GM23338 (cell line): Measurements from ENCODE around the gene AGAP1. TPM values are rescaled to one million over a fixed set of nuclear protein-coding genes. Genes with fewer than 3 reads are reported as not detected.
A peak's percentile ranks its signal among the peaks of the same experiment; 100 is the strongest.

Experiments
- ATAC-seq: fragments of 200-7000 bp; cut with Tn5 transposase; 3 replicates; pipeline ENCODE4 v1.9.1; 2020
- DNase-seq: peaks from one replicate; pipeline ENCODE4 v3.0.0-alpha.2; 2015; ENCODE audit warnings: low spot score
- H2AFZ ChIP-seq: fragments of 200-600 bp; sonication (generic); 2 replicates; pipeline ENCODE4 v1.8.0; 2016; ENCODE audit warnings: antibody characterized with exemption, mild to moderate bottlenecking, moderate library complexity
- H3F3A ChIP-seq: fragments of 200-600 bp; sonication (generic); replicated peaks from 2 replicates; pipeline ENCODE4 v1.8.0; 2017; ENCODE audit warnings: antibody characterized with exemption, mixed run types, low read depth
- H3K27ac ChIP-seq: fragments of 200-600 bp; sonication (generic); 2 replicates; pipeline ENCODE4 v1.6.1; 2016; ENCODE audit warnings: low read depth
- H3K27me3 ChIP-seq: fragments of 200-600 bp; sonication (generic); 2 replicates; pipeline ENCODE4 v1.8.0; 2016; ENCODE audit warnings: mild to moderate bottlenecking, mixed run types, moderate library complexity; ENCODE audit not compliant: insufficient read depth
- H3K36me3 ChIP-seq: fragments of 200-600 bp; sonication (generic); 2 replicates; pipeline ENCODE4 v1.8.0; 2016; ENCODE audit warnings: mild to moderate bottlenecking; ENCODE audit not compliant: insufficient read depth
- H3K4me1 ChIP-seq: fragments of 200-600 bp; sonication (generic); 2 replicates; pipeline ENCODE4 v1.8.0; 2016; ENCODE audit warnings: mild to moderate bottlenecking, moderate library complexity; ENCODE audit not compliant: insufficient read depth
- H3K4me2 ChIP-seq: fragments of 200-600 bp; sonication (generic); 2 replicates; pipeline ENCODE4 v1.7.1; 2017; ENCODE audit warnings: mixed run types
- H3K4me3 ChIP-seq: fragments of 200-600 bp; sonication (generic); 2 replicates; pipeline ENCODE4 v1.6.1; 2016; ENCODE audit warnings: mixed run types
- H3K79me2 ChIP-seq: fragments of 200-600 bp; sonication (generic); replicated peaks from 2 replicates; pipeline ENCODE4 v1.8.0; 2017; ENCODE audit warnings: mild to moderate bottlenecking; ENCODE audit not compliant: insufficient read depth
- H3K9me2 ChIP-seq: fragments of 200-600 bp; sonication (generic); 2 replicates; pipeline ENCODE4 v1.8.0; 2017; ENCODE audit not compliant: insufficient read depth
- H4K20me1 ChIP-seq: fragments of 200-600 bp; sonication (generic); replicated peaks from 2 replicates; pipeline ENCODE4 v1.8.0; 2017; ENCODE audit warnings: mild to moderate bottlenecking; ENCODE audit not compliant: insufficient read depth
- H3K27ac Mint-ChIP-seq: 2 replicates; pipeline ENCODE4 v1.8.0; 2020; ENCODE audit warnings: inconsistent platforms, mild to moderate bottlenecking, moderate library complexity, mixed read lengths
- H3K27me3 Mint-ChIP-seq: 3 replicates; pipeline ENCODE4 v1.8.0; 2022; ENCODE audit warnings: low read depth, mild to moderate bottlenecking, moderate library complexity, mixed read lengths, inconsistent platforms; ENCODE audit not compliant: insufficient read depth, poor library complexity
- H3K36me3 Mint-ChIP-seq: 3 replicates; pipeline ENCODE4 v1.8.0; 2021; ENCODE audit warnings: low read depth, mild to moderate bottlenecking, inconsistent platforms, moderate library complexity, mixed read lengths
- H3K4me1 Mint-ChIP-seq: 3 replicates; pipeline ENCODE4 v1.8.0; 2020; ENCODE audit warnings: mild to moderate bottlenecking, inconsistent platforms, mixed read lengths
- H3K4me3 Mint-ChIP-seq: 3 replicates; pipeline ENCODE4 v1.8.0; 2021; ENCODE audit warnings: moderate library complexity, mild to moderate bottlenecking, inconsistent platforms, mixed read lengths
- H3K9me3 Mint-ChIP-seq: 3 replicates; pipeline ENCODE4 v1.8.0; 2020; ENCODE audit warnings: moderate library complexity, mild to moderate bottlenecking, inconsistent platforms, mixed read lengths
- CREB1 ChIP-seq: fragments of 250-450 bp; sonication (Bioruptor Pico); IDR thresholded peaks from 2 replicates; pipeline ENCODE4 v1.5.0; 2020; ENCODE audit warnings: low read depth, mild to moderate bottlenecking, moderate library complexity
- EZH2 ChIP-seq: fragments of 200-600 bp; sonication (generic); IDR thresholded peaks from one replicate; pipeline ENCODE4 v1.8.0; 2017; ENCODE audit warnings: antibody characterized with exemption, mild to moderate bottlenecking, low read depth; ENCODE audit not compliant: unreplicated experiment
- JUNB ChIP-seq: IDR thresholded peaks from one replicate; pipeline ENCODE4 v1.6.1; 2016; ENCODE audit warnings: antibody characterized with exemption; ENCODE audit not compliant: unreplicated experiment
- POLR2AphosphoS5 ChIP-seq: IDR thresholded peaks from 2 replicates; pipeline ENCODE4 v1.6.1; 2016; ENCODE audit warnings: antibody characterized with exemption, low read depth
- STAT1 ChIP-seq: IDR thresholded peaks from one replicate; pipeline ENCODE4 v1.6.1; 2016; ENCODE audit warnings: antibody characterized with exemption; ENCODE audit not compliant: unreplicated experiment
- polyA plus RNA-seq: library from polyadenylated mRNA; unstranded; fragments of >200 nt; fragmentation: Nextera tagmentation; extraction: Ambion mirVana; gene quantifications from 2 replicates; pipeline ENCODE4 v1.2.1, GENCODE V29; 2016
- total RNA-seq: library from RNA; depleted of rRNA; stranded (reverse); fragments of >200 nt; shearing (Covaris generic); gene quantifications from 2 replicates; pipeline ENCODE4 v1.2.3, GENCODE V29; 2014
- TF ChIP-seq, protein P1 (sequence below), 2 experiments: fragments of 200-600 bp in 1 of 2; sonication (generic) in 1 of 2; conservative IDR thresholded peaks; 2 replicates each; pipeline versions ENCODE4 v1.5.1 to v1.6.1; 2016 to 2017; ENCODE audit warnings: antibody characterized with exemption in 2 of 2, low read depth in 2 of 2, mild to moderate bottlenecking in 2 of 2, moderate library complexity in 1 of 2

The AGAP1 gene
- total and polyA plus RNA-seq, 2 experiments from 2014 or later = 13.3 to 27.9 TPM

DNA sequence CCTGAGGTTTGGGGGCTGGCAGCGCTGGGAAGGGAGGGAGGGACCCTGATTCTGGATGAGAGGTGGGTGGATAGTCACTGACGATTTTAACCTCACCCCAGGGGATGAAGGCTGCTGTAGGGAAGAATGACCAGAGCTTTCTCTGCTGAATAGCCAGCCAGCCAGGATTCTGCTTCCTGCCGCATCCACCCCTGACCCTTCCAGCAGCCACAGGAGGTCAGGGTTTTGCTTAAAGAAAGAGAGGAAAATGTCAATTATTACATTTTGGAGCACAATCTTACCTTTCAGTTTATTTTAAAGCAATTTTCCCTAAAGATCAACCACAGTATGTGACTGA, 456.6 kb downstream of the AGAP1 start:
- no peaks in the 10 kb centered on the region for H3K9me2 ChIP-seq
- H3K27ac ChIP-seq = no peak overlapping the region
- DNase-seq = peak; percentile 55
- 0 out of 3 replicates have a peak overlapping the region, but pooled peaks have one; percentile 19 for H3K4me3 Mint-ChIP-seq
- no peaks in the 10 kb centered on the region for H3K27me3 Mint-ChIP-seq
- H3K9me3 Mint-ChIP-seq = no peaks in the 10 kb centered on the region
- no peaks in the 10 kb centered on the region for H3F3A ChIP-seq
- no peaks in the 10 kb centered on the region for H3K79me2 ChIP-seq
- H3K27ac Mint-ChIP-seq = no peak overlapping the region
- H4K20me1 ChIP-seq = peaks cover 5% of the 10 kb centered on the region; the same call in 1 of the 2 replicates
- TF ChIP-seq STAT1 = no peak
- H3K4me1 ChIP-seq = peaks cover 22% of the 10 kb centered on the region
- peak; percentile 76 for ATAC-seq
- no peak overlapping the region for H3K4me3 ChIP-seq
- H3K36me3 Mint-ChIP-seq = no peaks in the 10 kb centered on the region
- 0 out of 2 replicates have a peak, but pooled peaks cover 3% of the 10 kb centered on the region for H3K36me3 ChIP-seq
- no peaks in the 10 kb centered on the region for H3K27me3 ChIP-seq
- H3K4me2 ChIP-seq = 0 out of 2 replicates have a peak overlapping the region, but pooled peaks have one; percentile 14
- H3K4me1 Mint-ChIP-seq = peaks cover 41% of the 10 kb centered on the region
- H2AFZ ChIP-seq = no peak overlapping the region

DNA sequence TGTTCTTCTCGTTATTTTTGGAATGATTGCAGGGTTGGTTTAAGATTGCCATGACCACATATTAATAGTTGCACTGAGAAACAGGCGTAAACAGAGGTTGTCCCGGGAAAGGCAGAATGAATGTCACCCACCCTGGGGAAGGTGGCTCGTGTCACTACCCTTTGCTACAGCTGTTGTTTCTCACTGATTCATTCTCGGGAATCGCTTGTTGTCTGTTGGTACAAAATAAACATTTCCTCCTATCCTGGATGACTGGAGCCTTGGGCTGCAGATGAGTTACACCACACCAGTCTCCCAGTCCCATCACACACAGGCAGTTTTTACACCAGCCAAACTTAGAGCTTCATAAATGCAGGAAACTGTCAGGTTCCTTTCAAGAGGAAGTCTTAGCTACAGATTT, 457.6 kb downstream of the AGAP1 start:
- Histone ChIP-seq H3K79me2 (no peaks in the 10 kb centered on the region), H3K27me3 (no peaks in the 10 kb centered on the region), H2AFZ (no peak overlapping the region), H3K27ac (no peak overlapping the region), H3K4me1 (peaks cover 22% of the 10 kb centered on the region), H3F3A (no peaks in the 10 kb centered on the region), H3K4me3 (no peak overlapping the region), H3K4me2 (peak overlapping the region; percentile 5; the same call in 1 of the 2 replicates), H3K36me3 (0 out of 2 replicates have a peak, but pooled peaks cover 3% of the 10 kb centered on the region), H3K9me2 (no peaks in the 10 kb centered on the region), H4K20me1 (peaks cover 5% of the 10 kb centered on the region; the same call in 1 of the 2 replicates)
- DNase-seq = no peak
- Mint-ChIP-seq H3K36me3 (no peaks in the 10 kb centered on the region), H3K27me3 (no peaks in the 10 kb centered on the region), H3K27ac (no peak overlapping the region), H3K9me3 (no peaks in the 10 kb centered on the region), H3K4me3 (peak overlapping the region; percentile 6; the same call in 1 of the 3 replicates), H3K4me1 (peaks cover 37% of the 10 kb centered on the region)
- no peak for ATAC-seq
- no peak for TF ChIP-seq STAT1

- H3K27ac ChIP-seq = no peak overlapping the region
- no peak overlapping the region for H3K4me3 ChIP-seq
- Mint-ChIP-seq H3K4me1 (peaks cover 37% of the 10 kb centered on the region), H3K36me3 (no peaks in the 10 kb centered on the region), H3K9me3 (no peaks in the 10 kb centered on the region), H3K27me3 (no peaks in the 10 kb centered on the region), H3K4me3 (peak overlapping the region; percentile 5; the same call in 1 of the 3 replicates), H3K27ac (no peak overlapping the region)
- H3K4me1 ChIP-seq = peaks cover 22% of the 10 kb centered on the region
- DNase-seq (no peak), ATAC-seq (no peak)
- 0 out of 2 replicates have a peak, but pooled peaks cover 3% of the 10 kb centered on the region for H3K36me3 ChIP-seq
- no peaks in the 10 kb centered on the region for H3K9me2 ChIP-seq
- H3F3A ChIP-seq = no peaks in the 10 kb centered on the region
- H3K4me2 ChIP-seq = peak overlapping the region; percentile 5; the same call in 1 of the 2 replicates
- no peak for TF ChIP-seq STAT1
- TF ChIP-seq POLR2AphosphoS5 = no peak
- H3K79me2 ChIP-seq = no peaks in the 10 kb centered on the region
- peaks cover 6% of the 10 kb centered on the region; the same call in 1 of the 2 replicates for H4K20me1 ChIP-seq
- no peak overlapping the region for H2AFZ ChIP-seq
- H3K27me3 ChIP-seq = no peaks in the 10 kb centered on the region
Observed at GRCh38 chr2:235951982-235952381, 458.1 kb downstream of the AGAP1 start.

GRCh38 chr2:235952714-235953113, 458.9 kb downstream of the AGAP1 start:
- H4K20me1 ChIP-seq = peaks cover 14% of the 10 kb centered on the region; the same call in 1 of the 2 replicates
- TF ChIP-seq STAT1 = no peak
- TF ChIP-seq, protein P1, sequence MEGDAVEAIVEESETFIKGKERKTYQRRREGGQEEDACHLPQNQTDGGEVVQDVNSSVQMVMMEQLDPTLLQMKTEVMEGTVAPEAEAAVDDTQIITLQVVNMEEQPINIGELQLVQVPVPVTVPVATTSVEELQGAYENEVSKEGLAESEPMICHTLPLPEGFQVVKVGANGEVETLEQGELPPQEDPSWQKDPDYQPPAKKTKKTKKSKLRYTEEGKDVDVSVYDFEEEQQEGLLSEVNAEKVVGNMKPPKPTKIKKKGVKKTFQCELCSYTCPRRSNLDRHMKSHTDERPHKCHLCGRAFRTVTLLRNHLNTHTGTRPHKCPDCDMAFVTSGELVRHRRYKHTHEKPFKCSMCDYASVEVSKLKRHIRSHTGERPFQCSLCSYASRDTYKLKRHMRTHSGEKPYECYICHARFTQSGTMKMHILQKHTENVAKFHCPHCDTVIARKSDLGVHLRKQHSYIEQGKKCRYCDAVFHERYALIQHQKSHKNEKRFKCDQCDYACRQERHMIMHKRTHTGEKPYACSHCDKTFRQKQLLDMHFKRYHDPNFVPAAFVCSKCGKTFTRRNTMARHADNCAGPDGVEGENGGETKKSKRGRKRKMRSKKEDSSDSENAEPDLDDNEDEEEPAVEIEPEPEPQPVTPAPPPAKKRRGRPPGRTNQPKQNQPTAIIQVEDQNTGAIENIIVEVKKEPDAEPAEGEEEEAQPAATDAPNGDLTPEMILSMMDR (conservative IDR thresholded peaks at IDR 0.05; ENCODE audit: low read depth in 2 of 2) = no peak
- TF ChIP-seq CREB1 = no peak
- no peak for TF ChIP-seq POLR2AphosphoS5
- no peak for TF ChIP-seq JUNB
- TF ChIP-seq EZH2 = no peak

More at GRCh38 chr2:235952714-235953113, 458.9 kb downstream of the AGAP1 start:
- Mint-ChIP-seq H3K27ac (no peak overlapping the region), H3K4me3 (no peak overlapping the region), H3K36me3 (no peaks in the 10 kb centered on the region), H3K9me3 (no peaks in the 10 kb centered on the region), H3K4me1 (peaks cover 42% of the 10 kb centered on the region), H3K27me3 (no peaks in the 10 kb centered on the region)
- Histone ChIP-seq H3F3A (no peaks in the 10 kb centered on the region), H3K4me3 (no peak overlapping the region), H3K4me2 (no peak overlapping the region), H3K4me1 (peaks cover 22% of the 10 kb centered on the region), H3K27me3 (no peaks in the 10 kb centered on the region), H3K9me2 (no peaks in the 10 kb centered on the region), H3K79me2 (no peaks in the 10 kb centered on the region), H3K27ac (no peak overlapping the region), H3K36me3 (0 out of 2 replicates have a peak, but pooled peaks cover 3% of the 10 kb centered on the region), H2AFZ (no peak overlapping the region)
- DNase-seq (no peak), ATAC-seq (no peak)
